H1 (cell line): ENCODE data around the gene KLKB1. TPM values are rescaled to one million over a fixed set of nuclear protein-coding genes. Genes with fewer than 3 reads are reported as not detected.

Experiments used
- CTCF ChIA-PET: fragments of 300-600 bp; sonication (Branson Sonifier 250); formaldehyde crosslinking; loops from one replicate; lab custom pipeline; 2021; ENCODE audit not compliant: partially characterized antibody; lab: Charles Lee
- POLR2A ChIA-PET: fragments of 300-600 bp; sonication (Branson Sonifier 250); formaldehyde crosslinking; loops from one replicate; lab custom pipeline; 2021; ENCODE audit warnings: inconsistent platforms; ENCODE audit not compliant: partially characterized antibody; lab: Charles Lee
- DNase-seq, 2 experiments: peaks; one replicate each; pipeline versions ENCODE4 v3.0.0 to v3.0.0-alpha.2; 2010 to 2022; ENCODE audit warnings: low spot score in 2 of 2, low read depth in 1 of 2, mixed read lengths in 1 of 2
- FAIRE-seq: peaks from 2 replicates; lab custom pipeline; 2011; peaks lifted over from hg19 to GRCh38; lab: Jason Lieb, UNC
- H2AFZ ChIP-seq: 2 replicates; pipeline ENCODE4 v1.8.1; 2012; ENCODE audit warnings: low read length, inconsistent platforms
- H2AK5ac ChIP-seq: 2 replicates; pipeline ENCODE4 v1.6.1; 2013; ENCODE audit warnings: low read depth, low read length
- H2BK120ac ChIP-seq: replicated peaks from 2 replicates; pipeline ENCODE3; 2013; ENCODE audit warnings: low read depth, low read length, inconsistent platforms
- H2BK12ac ChIP-seq: 2 replicates; pipeline ENCODE4 v1.6.1; 2013; ENCODE audit warnings: low read depth, low read length
- H2BK15ac ChIP-seq: 2 replicates; pipeline ENCODE4 v1.6.1; 2013; ENCODE audit warnings: low read length
- H2BK20ac ChIP-seq: 2 replicates; pipeline ENCODE4 v1.6.1; 2013; ENCODE audit warnings: low read length
- H2BK5ac ChIP-seq: 2 replicates; pipeline ENCODE4 v1.6.1; 2013; ENCODE audit warnings: low read depth, low read length
- H3K14ac ChIP-seq: 2 replicates; pipeline ENCODE4 v1.6.1; 2013; ENCODE audit warnings: inconsistent platforms; ENCODE audit not compliant: insufficient read length
- H3K18ac ChIP-seq: 2 replicates; pipeline ENCODE4 v1.6.1; 2013; ENCODE audit warnings: low read length; ENCODE audit errors: extremely low read depth
- H3K23ac ChIP-seq: 2 replicates; pipeline ENCODE4 v1.6.1; 2013; ENCODE audit warnings: inconsistent platforms; ENCODE audit not compliant: insufficient read length
- H3K23me2 ChIP-seq: 2 replicates; pipeline ENCODE4 v1.6.1; 2013; ENCODE audit warnings: low read depth, low read length
- H3K27ac ChIP-seq: 2 replicates; pipeline ENCODE4 v1.6.1; 2011; ENCODE audit warnings: low read depth, low read length, inconsistent platforms
- H3K27me3 ChIP-seq, 4 experiments: replicated peaks in 1 of 4; 1 replicate in 1 of 4; 2 replicates in 3 of 4; pipeline versions ENCODE4 v1.6.1 to v1.8.1; 2011 to 2013; ENCODE audit warnings: low read length in 3 of 4, mild to moderate bottlenecking in 3 of 4, inconsistent platforms in 2 of 4, mixed read lengths in 2 of 4, moderate library complexity in 1 of 4; ENCODE audit not compliant: control insufficient read depth in 3 of 4, insufficient read depth in 3 of 4; ENCODE audit errors: extremely low read depth in 1 of 4
- H3K36me3 ChIP-seq, 4 experiments: 2 replicates each; pipeline versions ENCODE4 v1.6.1 to v1.8.1; 2011 to 2013; ENCODE audit warnings: mild to moderate bottlenecking in 4 of 4, low read length in 3 of 4, moderate library complexity in 2 of 4, control low read depth in 1 of 4, inconsistent platforms in 1 of 4; ENCODE audit not compliant: insufficient read depth in 4 of 4, control insufficient read depth in 2 of 4
- H3K4ac ChIP-seq: replicated peaks from 2 replicates; pipeline ENCODE3; 2013; ENCODE audit warnings: low read length, low read depth, mixed read lengths, inconsistent platforms; ENCODE audit not compliant: insufficient read length
- H3K4me1 ChIP-seq, 4 experiments: replicated peaks in 1 of 4; 1 replicate in 1 of 4; 2 replicates in 3 of 4; pipeline versions ENCODE4 v1.6.1 to v1.8.1; 2011 to 2013; ENCODE audit warnings: low read length in 3 of 4, inconsistent platforms in 2 of 4, mixed read lengths in 1 of 4; ENCODE audit not compliant: insufficient read depth in 4 of 4, control insufficient read depth in 3 of 4
- H3K4me2 ChIP-seq, 2 experiments: 2 replicates each; pipeline versions ENCODE4 v1.6.1 to v1.8.1; 2011 to 2013; ENCODE audit warnings: low read depth in 2 of 2, low read length in 2 of 2, control low read depth in 1 of 2, inconsistent platforms in 1 of 2, mild to moderate bottlenecking in 1 of 2; ENCODE audit not compliant: insufficient read depth in 1 of 2
- H3K4me3 ChIP-seq, 4 experiments: fragments of 200-600, 300-600 bp in 1 of 4; sonication (generic), shearing (Covaris generic), sonication (Bioruptor Twin) in 1 of 4; 2 replicates each; pipeline versions ENCODE4 v1.5.1 to v1.8.1; 2011 to 2016; ENCODE audit warnings: low read length in 4 of 4, low read depth in 3 of 4, control low read depth in 2 of 4, inconsistent platforms in 2 of 4, mild to moderate bottlenecking in 2 of 4, mixed read lengths in 1 of 4, moderate library complexity in 1 of 4; ENCODE audit not compliant: insufficient read depth in 2 of 4; ENCODE audit errors: extremely low read depth in 1 of 4
- H3K56ac ChIP-seq: replicated peaks from 2 replicates; pipeline ENCODE3; 2013; ENCODE audit warnings: low read depth, mild to moderate bottlenecking, mixed read lengths, low read length, inconsistent platforms; ENCODE audit not compliant: insufficient read length
- H3K79me1 ChIP-seq: 2 replicates; pipeline ENCODE4 v1.6.1; 2013; ENCODE audit warnings: low read depth, low read length, control low read depth
- H3K79me2 ChIP-seq, 2 experiments: 2 replicates each; pipeline versions ENCODE4 v1.6.1 to v1.8.1; 2012 to 2013; ENCODE audit warnings: low read length in 2 of 2, mild to moderate bottlenecking in 2 of 2, inconsistent platforms in 1 of 2; ENCODE audit not compliant: insufficient read depth in 2 of 2, control insufficient read depth in 1 of 2
- H3K9ac ChIP-seq, 4 experiments: replicated peaks in 1 of 4; 1 replicate in 1 of 4; 2 replicates in 3 of 4; pipeline versions ENCODE4 v1.6.1 to v1.8.1; 2011 to 2013; ENCODE audit warnings: low read depth in 3 of 4, low read length in 3 of 4, control low read depth in 2 of 4, mild to moderate bottlenecking in 2 of 4, moderate library complexity in 2 of 4, inconsistent platforms in 1 of 4; ENCODE audit errors: extremely low read depth in 1 of 4
- H3K9me3 ChIP-seq, 2 experiments: 2 replicates each; pipeline versions ENCODE4 v1.6.1 to v1.8.1; 2012 to 2013; ENCODE audit warnings: mild to moderate bottlenecking in 2 of 2, moderate library complexity in 2 of 2, control low read depth in 1 of 2, inconsistent platforms in 1 of 2, low read depth in 1 of 2, low read length in 1 of 2, mixed read lengths in 1 of 2; ENCODE audit not compliant: insufficient read depth in 2 of 2
- H4K20me1 ChIP-seq, 2 experiments: replicated peaks in 1 of 2; 2 replicates each; pipeline versions ENCODE3 to v1.8.1; 2011 to 2013; ENCODE audit warnings: inconsistent platforms in 2 of 2, low read length in 2 of 2, mild to moderate bottlenecking in 1 of 2; ENCODE audit not compliant: insufficient read depth in 2 of 2, control insufficient read depth in 1 of 2
- H4K5ac ChIP-seq: 2 replicates; pipeline ENCODE4 v1.6.1; 2013; ENCODE audit warnings: low read length, low read depth, mixed read lengths, inconsistent platforms; ENCODE audit not compliant: insufficient read length
- H4K8ac ChIP-seq: 2 replicates; pipeline ENCODE4 v1.8.0; 2013; ENCODE audit warnings: mild to moderate bottlenecking, moderate library complexity, low read length, inconsistent platforms; ENCODE audit not compliant: insufficient read depth; ENCODE audit errors: extremely low read depth
- H4K91ac ChIP-seq: replicated peaks from 2 replicates; pipeline ENCODE3; 2013; ENCODE audit warnings: low read length, mixed read lengths, inconsistent platforms; ENCODE audit not compliant: insufficient read length
- CHD1 ChIP-seq: IDR thresholded peaks from 2 replicates; pipeline ENCODE4 v1.6.1; 2012; ENCODE audit warnings: low read depth, low read length, improper control_type of control experiment
- CHD2 ChIP-seq: IDR thresholded peaks from 2 replicates; pipeline ENCODE4 v1.6.1; 2012; ENCODE audit warnings: low read length, improper control_type of control experiment
- JUND ChIP-seq: IDR thresholded peaks from 2 replicates; pipeline ENCODE4 v1.6.1; 2011; ENCODE audit warnings: mild to moderate bottlenecking, improper control_type of control experiment, low read length
- KDM1A ChIP-seq: fragments of 200-600, 300-600 bp; sonication (generic); IDR thresholded peaks from 2 replicates; pipeline ENCODE4 v1.7.1; 2016; ENCODE audit warnings: mild to moderate bottlenecking, low read length, borderline replicate concordance
- KDM4A ChIP-seq: IDR thresholded peaks from one replicate; pipeline ENCODE4 v1.7.1; 2012; ENCODE audit warnings: low read depth, mild to moderate bottlenecking, moderate library complexity, low read length, inconsistent platforms; ENCODE audit not compliant: severe bottlenecking
- NRF1 ChIP-seq: IDR thresholded peaks from 2 replicates; pipeline ENCODE4 v1.6.1; 2011; ENCODE audit warnings: mild to moderate bottlenecking, low read depth, low read length, improper control_type of control experiment
- RBBP5 ChIP-seq: IDR thresholded peaks from 2 replicates; pipeline ENCODE4 v1.7.1; 2012; ENCODE audit warnings: low read depth, mild to moderate bottlenecking, inconsistent platforms, low read length, moderate library complexity, borderline replicate concordance
- YY1 ChIP-seq: IDR thresholded peaks from 2 replicates; pipeline ENCODE4 v1.6.1; 2011; ENCODE audit warnings: low read depth, mild to moderate bottlenecking, low read length
- ZNF274 ChIP-seq: IDR thresholded peaks from 2 replicates; pipeline ENCODE4 v1.7.0; 2012; ENCODE audit warnings: low read length, borderline replicate concordance; ENCODE audit errors: extremely low read depth
- WGBS, 2 experiments: shearing (Covaris generic) in 1 of 2; methylation state at CpG; one replicate each; pipeline versions ENCODE4 v1.1.6 to v1.1.7; 2013 to 2015; ENCODE audit warnings: low lambda C conversion rate in 2 of 2, mixed read lengths in 2 of 2, inconsistent platforms in 1 of 2, low coverage in 1 of 2, missing lambda C conversion rate in 1 of 2; ENCODE audit not compliant: insufficient replicate concordance in 2 of 2, insufficient coverage in 1 of 2, insufficient read length in 1 of 2; ENCODE audit errors: extremely low coverage in 1 of 2, missing lambda C conversion rate in 1 of 2; 5-methylcytosine and 5-hydroxymethylcytosine counted together
- polyA plus RNA-seq, 7 experiments: library from polyadenylated mRNA; depleted of rRNA in 3 of 7; stranded (reverse) in 5 of 7; unstranded in 2 of 7; fragments of >200 nt in 5 of 7; fragments of 200-250 nt in 2 of 7; gene quantifications; 1 replicate in 5 of 7; 2 replicates in 1 of 7; 4 replicates in 1 of 7; pipeline versions ENCODE4 v1.2.1 to v1.2.3, GENCODE V29; 2011 to 2013; ENCODE audit warnings: missing spikeins in 2 of 7, mixed read lengths in 2 of 7
- total RNA-seq: library from RNA; stranded (reverse); fragmentation: NEBNext Ultra II Directional; extraction: Animal tissue kit (Norgen Biotek cat#: 25700); gene quantifications from 2 replicates; pipeline ENCODE4 v1.2.1, GENCODE V29; 2021
- TF ChIP-seq, protein P1 (sequence below), 3 experiments: IDR thresholded peaks; 1 replicate in 2 of 3; 2 replicates in 1 of 3; pipeline versions ENCODE4 v1.5.1 to v1.6.1; 2011; ENCODE audit warnings: low read length in 3 of 3, mild to moderate bottlenecking in 3 of 3, inconsistent platforms in 2 of 3, low read depth in 1 of 3, moderate library complexity in 1 of 3; ENCODE audit not compliant: insufficient read depth in 1 of 3; ENCODE audit errors: control extremely low read depth in 1 of 3

KLKB1 gene
- total and polyA plus RNA-seq, 2 of the 8 experiments (the other 6 are each of a cell fraction or from before 2014, with no cell fraction given) = 12.0 to 20.9 TPM

- H3K27ac ChIP-seq = no peak overlapping the region
- H2BK15ac ChIP-seq = 0 out of 2 replicates have a peak overlapping the region, but pooled peaks have one; percentile 33
- no peak overlapping the region; the same call in 1 of the 2 replicates for H2BK5ac ChIP-seq
- FAIRE-seq = no peak
- H3K14ac ChIP-seq = no peak overlapping the region
- no peak overlapping the region for H2BK20ac ChIP-seq
- H3K4me3 ChIP-seq = no peak overlapping the region
- H3K4me1 ChIP-seq = peaks cover 0 to 2% (median 0%) of the 10 kb centered on the region in 4 experiments; a peak in 1 of 7 replicates
- no peak overlapping the region for H3K18ac ChIP-seq
- no peak overlapping the region for H2BK12ac ChIP-seq
- H3K79me2 ChIP-seq = peaks cover 0 to 3% of the 10 kb centered on the region in 2 experiments; a peak in 1 of 4 replicates
- H3K36me3 ChIP-seq = no peaks in the 10 kb centered on the region
- 90% methylated on average over 8 of the region's 8 CpGs; no CpG with 5 or more reads in 1 of the 2 experiments for WGBS, 2 experiments
- peaks cover 0 to 2% of the 10 kb centered on the region in 2 experiments; a peak in 1 of 4 replicates for H3K9me3 ChIP-seq
- ChIA-PET POLR2A (interaction anchor here (1.5 kb wide), 2 partner anchors 11 to 41 kb away, joined by 3 to 7 read pairs; partner anchors contain the start of gene CYP4V2), CTCF (interaction anchor here (0.7 to 1.7 kb wide), 14 partner anchors 9 to 282 kb away, joined by 3 to 13 read pairs (median 4); partner anchors contain the start of genes CYP4V2, F11 and TLR3)
- H4K20me1 ChIP-seq = no peaks in the 10 kb centered on the region
- no peak for DNase-seq
- no peaks in the 10 kb centered on the region for H3K79me1 ChIP-seq
- H2BK120ac ChIP-seq = peak overlapping the region; percentile 13
- H2AFZ ChIP-seq = no peak overlapping the region
- H3K4ac ChIP-seq = no peak overlapping the region
- no peaks in the 10 kb centered on the region for H3K23me2 ChIP-seq
- no peak overlapping the region for H3K23ac ChIP-seq
- 0 out of 2 replicates have a peak overlapping the region, but pooled peaks have one; percentile 2 for H2AK5ac ChIP-seq
- H3K9ac ChIP-seq = no peak overlapping the region; a peak in 2 of 7 replicates
- H4K5ac ChIP-seq = no peak overlapping the region
- no peak overlapping the region for H3K4me2 ChIP-seq
- no peak overlapping the region for H4K91ac ChIP-seq
- H3K27me3 ChIP-seq = no peaks in the 10 kb centered on the region
- H4K8ac ChIP-seq = no peak overlapping the region
- H3K56ac ChIP-seq = no peak overlapping the region
- TF ChIP-seq RBBP5 = no peak
- TF ChIP-seq JUND = no peak
- TF ChIP-seq, protein P1, sequence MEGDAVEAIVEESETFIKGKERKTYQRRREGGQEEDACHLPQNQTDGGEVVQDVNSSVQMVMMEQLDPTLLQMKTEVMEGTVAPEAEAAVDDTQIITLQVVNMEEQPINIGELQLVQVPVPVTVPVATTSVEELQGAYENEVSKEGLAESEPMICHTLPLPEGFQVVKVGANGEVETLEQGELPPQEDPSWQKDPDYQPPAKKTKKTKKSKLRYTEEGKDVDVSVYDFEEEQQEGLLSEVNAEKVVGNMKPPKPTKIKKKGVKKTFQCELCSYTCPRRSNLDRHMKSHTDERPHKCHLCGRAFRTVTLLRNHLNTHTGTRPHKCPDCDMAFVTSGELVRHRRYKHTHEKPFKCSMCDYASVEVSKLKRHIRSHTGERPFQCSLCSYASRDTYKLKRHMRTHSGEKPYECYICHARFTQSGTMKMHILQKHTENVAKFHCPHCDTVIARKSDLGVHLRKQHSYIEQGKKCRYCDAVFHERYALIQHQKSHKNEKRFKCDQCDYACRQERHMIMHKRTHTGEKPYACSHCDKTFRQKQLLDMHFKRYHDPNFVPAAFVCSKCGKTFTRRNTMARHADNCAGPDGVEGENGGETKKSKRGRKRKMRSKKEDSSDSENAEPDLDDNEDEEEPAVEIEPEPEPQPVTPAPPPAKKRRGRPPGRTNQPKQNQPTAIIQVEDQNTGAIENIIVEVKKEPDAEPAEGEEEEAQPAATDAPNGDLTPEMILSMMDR (IDR thresholded peaks at IDR 0.05; ENCODE audit: control extremely low read depth in 1 of 3, insufficient read depth in 1 of 3, low read depth in 1 of 3, low read length in 3 of 3) = no peak
- no peak for TF ChIP-seq KDM4A
- no peak for TF ChIP-seq ZNF274
- TF ChIP-seq NRF1 = no peak
- TF ChIP-seq KDM1A = no peak; the same call in 1 of the 2 replicates
- no peak for TF ChIP-seq CHD2
- no peak for TF ChIP-seq CHD1
- TF ChIP-seq YY1 = no peak
Observed at GRCh38 chr4:186202490-186203140, 24.7 kb upstream of the KLKB1 start.
